Lung (tissue), 12 donors: ENCODE data around the gene PLAU. TPM values are rescaled to one million over a fixed set of nuclear protein-coding genes. Genes with fewer than 3 reads are reported as not detected.

ENCODE experiments used
- ATAC-seq: fragments of 200-7000 bp; cut with Tn5 transposase; one replicate; pipeline ENCODE4 v1.9.1; 2020; ENCODE audit warnings: moderate number of reproducible peaks; ENCODE audit not compliant: insufficient read depth, low FRiP score
- DNase-seq, 3 donors: peaks; one replicate each; pipeline ENCODE4 v3.0.0-alpha.2; 2013 to 2017
- H3K27ac ChIP-seq, 2 donors: one replicate each; pipeline ENCODE4 v1.5.1; 2013; ENCODE audit warnings: mild to moderate bottlenecking in 2 of 2, moderate library complexity in 2 of 2, control low read depth in 1 of 2, inconsistent platforms in 1 of 2, low read depth in 1 of 2, low read length in 1 of 2
- H3K27me3 ChIP-seq, 3 donors: one replicate each; pipeline ENCODE4 v1.5.1; 2013; ENCODE audit warnings: low read length in 2 of 3; ENCODE audit not compliant: control insufficient read depth in 3 of 3, insufficient read depth in 3 of 3
- H3K36me3 ChIP-seq, 4 donors: one replicate each; pipeline ENCODE4 v1.5.1; 2013; ENCODE audit warnings: low read length in 4 of 4, mild to moderate bottlenecking in 1 of 4, moderate library complexity in 1 of 4; ENCODE audit not compliant: control insufficient read depth in 4 of 4, insufficient read depth in 4 of 4
- H3K4me1 ChIP-seq, 5 donors: one replicate each; pipeline ENCODE4 v1.5.1; 2013; ENCODE audit warnings: low read length in 5 of 5, mild to moderate bottlenecking in 2 of 5, moderate library complexity in 1 of 5; ENCODE audit not compliant: control insufficient read depth in 5 of 5, insufficient read depth in 5 of 5
- H3K4me3 ChIP-seq: one replicate; pipeline ENCODE4 v1.5.1; 2013; ENCODE audit warnings: mild to moderate bottlenecking, control low read depth, moderate library complexity
- H3K9ac ChIP-seq, 2 donors: one replicate each; pipeline ENCODE4 v1.5.1; 2013; ENCODE audit warnings: low read length in 2 of 2, control low read depth in 1 of 2; ENCODE audit not compliant: insufficient read depth in 1 of 2
- H3K9me3 ChIP-seq, 4 donors: one replicate each; pipeline ENCODE4 v1.5.1; 2013; ENCODE audit warnings: low read length in 3 of 4, mild to moderate bottlenecking in 1 of 4, moderate library complexity in 1 of 4; ENCODE audit not compliant: control insufficient read depth in 4 of 4, insufficient read depth in 3 of 4
- CTCF ChIP-seq: IDR thresholded peaks from 2 replicates; pipeline ENCODE4 v1.5.1; 2012; ENCODE audit warnings: mild to moderate bottlenecking; ENCODE audit errors: control extremely low read depth, extremely low read depth
- WGBS, 2 donors: extraction: QIAGEN DNeasy Blood & Tissue Kit; methylation state at CpG; one replicate each; pipeline ENCODE4 v1.1.7; 2013; 5-methylcytosine and 5-hydroxymethylcytosine counted together
- polyA plus RNA-seq, 2 donors: library from polyadenylated mRNA; stranded (reverse); fragments of 200-250 nt; gene quantifications; one replicate each; pipeline ENCODE4 v1.2.1, GENCODE V29; 2013
- total RNA-seq, 2 donors: library from RNA; depleted of rRNA in 1 of 2; stranded (reverse); fragments of >200 nt in 1 of 2; gene quantifications; one replicate each; pipeline ENCODE4 v1.2.1, GENCODE V29; 2014 to 2021
- donor health status: control.
- donor health status: control.
- donor health status: Bipolar disorder and iron deficiency.
- donor health status: healthy.
- donor health status: DM: yes; HTN: yes; CAD: no.

Gene PLAU
- total and polyA plus RNA-seq, 4 donors = 11.6 to 36.7 (median 18.3) TPM

GRCh38 chr10:73905256-73906020 is 5.5 kb upstream of the PLAU start:
- WGBS, 2 donors = 82 to 87% methylated on average over 4 of the region's 4 CpGs
- no peak for TF ChIP-seq CTCF
- no peak overlapping the region for H3K4me3 ChIP-seq
- ATAC-seq (no peak), DNase-seq (no peak)
- no peak overlapping the region for H3K9ac ChIP-seq
- H3K9me3 ChIP-seq = no peaks in the 10 kb centered on the region
- H3K27ac ChIP-seq = no peak overlapping the region
- peaks cover 0 to 14% (median 9%) of the 10 kb centered on the region in 5 donors for H3K4me1 ChIP-seq
- H3K36me3 ChIP-seq = no peaks in the 10 kb centered on the region
- H3K27me3 ChIP-seq = peaks cover 0 to 3% (median 2%) of the 10 kb centered on the region in 3 donors

- Histone ChIP-seq H3K36me3 (no peaks in the 10 kb centered on the region), H3K27me3 (peaks cover 0 to 8% (median 6%) of the 10 kb centered on the region in 3 donors), H3K4me3 (no peak overlapping the region), H3K9me3 (no peaks in the 10 kb centered on the region), H3K4me1 (peaks cover 0 to 25% (median 9%) of the 10 kb centered on the region in 5 donors), H3K9ac (peak overlapping the region in 1 of 2 donors; percentile 54), H3K27ac (peak overlapping the region; percentile 50 to 93)
- ATAC-seq = peak; percentile 54
- DNase-seq = peak; percentile 85 to 88 (median 87)
- no peak for TF ChIP-seq CTCF
- WGBS, 2 donors = 56 to 61% methylated on average over 8 of the region's 8 CpGs
Measured at GRCh38 chr10:73906524-73907447, 4.1 kb upstream of the PLAU start.

- Histone ChIP-seq H3K4me3 (no peak overlapping the region), H3K27me3 (peaks cover 0 to 18% (median 14%) of the 10 kb centered on the region in 3 donors), H3K36me3 (peaks cover 0 to under 1% (median 0%) of the 10 kb centered on the region in 4 donors), H3K4me1 (peaks cover 0 to 25% (median 9%) of the 10 kb centered on the region in 5 donors), H3K9ac (no peak overlapping the region), H3K9me3 (no peaks in the 10 kb centered on the region), H3K27ac (peak overlapping the region; percentile 23 to 42)
- TF ChIP-seq CTCF = no peak
- no peak for DNase-seq
- ATAC-seq = peak; percentile 12
- 54 to 74% methylated on average over 6 of the region's 6 CpGs for WGBS, 2 donors
Measured at GRCh38 chr10:73907841-73908517, 3.0 kb upstream of the PLAU start.
